ENCODE data around the gene WIPF1.

Gene WIPF1

DNA sequence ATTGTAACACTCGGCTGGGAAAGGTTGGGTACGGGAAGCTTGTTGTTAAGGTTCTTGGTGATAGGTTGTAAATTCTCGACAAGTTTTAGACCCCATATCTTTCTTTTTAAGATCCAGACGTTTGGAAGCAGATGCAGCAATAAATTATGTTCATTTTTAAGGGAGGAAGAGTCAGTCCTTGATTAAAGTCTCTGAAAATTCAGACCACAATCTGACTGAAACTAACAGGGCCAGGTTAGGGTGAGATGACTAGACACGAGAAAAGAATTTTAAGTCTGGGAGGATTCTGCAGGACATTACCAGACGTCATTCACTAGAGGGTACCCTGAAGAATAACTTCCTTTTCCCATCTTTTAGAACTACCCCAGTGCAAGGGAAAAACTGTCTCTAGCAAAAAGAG is 16.1 kb downstream of the WIPF1 start:
- Histone ChIP-seq H3K4me3 (ENCODE audit: low read length) (no peak overlapping the region), H3K27me3 (ENCODE audit: insufficient read depth, low read length, poor library complexity) (no peaks in the 10 kb centered on the region), H4K8ac (ENCODE audit: low read depth, low read length) (no peak overlapping the region), H4K5ac (ENCODE audit: low read length) (no peak overlapping the region), H2AK5ac (ENCODE audit: low read length) (no peak overlapping the region), H3K27ac (ENCODE audit: low read depth, low read length) (no peak overlapping the region), H3K79me2 (ENCODE audit: control insufficient read depth, insufficient read depth, low read length) (no peaks in the 10 kb centered on the region), H3K36me3 (ENCODE audit: control insufficient read depth, insufficient read depth, low read length) (no peaks in the 10 kb centered on the region), H2BK5ac (ENCODE audit: low read length) (no peak overlapping the region), H2BK120ac (ENCODE audit: low read depth, low read length) (no peak overlapping the region), H3K18ac (ENCODE audit: low read length) (no peak overlapping the region), H3K23ac (ENCODE audit: low read length) (no peak overlapping the region), H3K4me2 (ENCODE audit: low read length) (no peak overlapping the region), H3K9ac (ENCODE audit: low read length) (no peak overlapping the region), H3K56ac (ENCODE audit: low read length) (no peak overlapping the region), H2BK15ac (replicated peaks; ENCODE audit: low read depth) (no peak overlapping the region), H3K79me1 (ENCODE audit: low read length) (no peaks in the 10 kb centered on the region), H3K4me1 (ENCODE audit: control insufficient read depth, low read depth, low read length) (peaks cover 10% of the 10 kb centered on the region), H3K4ac (ENCODE audit: low read depth, low read length) (no peak overlapping the region)
- no peak for DNase-seq
- WGBS (ENCODE audit: extremely low coverage, insufficient coverage, low lambda C conversion rate): no CpG with 5 or more reads among the region's 6 CpGs

DNA sequence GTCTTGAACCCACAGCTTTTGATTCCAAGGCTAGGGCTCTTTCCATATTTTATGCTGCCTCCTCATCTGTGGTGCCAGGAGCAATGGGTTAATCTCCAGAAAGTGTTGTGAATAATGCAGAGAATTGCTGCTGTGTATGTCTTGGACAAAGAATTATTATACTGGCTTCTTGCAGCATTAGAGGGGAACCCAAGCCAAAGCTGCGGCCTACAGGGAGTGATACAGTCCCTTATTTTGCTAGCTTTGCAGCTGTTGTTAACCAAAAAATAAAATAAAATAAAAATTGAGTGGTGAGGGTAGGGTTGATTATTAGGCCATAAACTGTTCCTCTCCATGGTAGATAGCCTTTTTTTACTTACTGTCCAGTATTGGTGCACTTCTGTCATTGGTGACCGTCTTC is 16.7 kb downstream of the WIPF1 start:
- H3K27me3 ChIP-seq (ENCODE audit: insufficient read depth, low read length, poor library complexity): no peaks in the 10 kb centered on the region
- H2BK120ac ChIP-seq (ENCODE audit: low read depth, low read length): no peak overlapping the region
- H3K56ac ChIP-seq (ENCODE audit: low read length): no peak overlapping the region
- no peak overlapping the region for H3K18ac ChIP-seq (ENCODE audit: low read length)
- H3K23ac ChIP-seq (ENCODE audit: low read length): no peak overlapping the region
- no peak overlapping the region for H3K27ac ChIP-seq (ENCODE audit: low read depth, low read length)
- no peak overlapping the region for H2BK15ac ChIP-seq (replicated peaks; ENCODE audit: low read depth)
- H2AK5ac ChIP-seq (ENCODE audit: low read length): no peak overlapping the region
- H3K79me1 ChIP-seq (ENCODE audit: low read length): no peaks in the 10 kb centered on the region
- no peaks in the 10 kb centered on the region for H3K79me2 ChIP-seq (ENCODE audit: control insufficient read depth, insufficient read depth, low read length)
- WGBS (ENCODE audit: extremely low coverage, insufficient coverage, low lambda C conversion rate): no CpG with 5 or more reads among the region's 2 CpGs
- H2BK5ac ChIP-seq (ENCODE audit: low read length): no peak overlapping the region
- no peak overlapping the region for H4K8ac ChIP-seq (ENCODE audit: low read depth, low read length)
- no peak overlapping the region for H3K4ac ChIP-seq (ENCODE audit: low read depth, low read length)
- no peak overlapping the region for H3K4me2 ChIP-seq (ENCODE audit: low read length)
- no peak overlapping the region for H4K5ac ChIP-seq (ENCODE audit: low read length)
- no peak overlapping the region for H3K9ac ChIP-seq (ENCODE audit: low read length)
- H3K4me1 ChIP-seq (ENCODE audit: control insufficient read depth, low read depth, low read length): peaks cover 5% of the 10 kb centered on the region
- no peak overlapping the region for H3K4me3 ChIP-seq (ENCODE audit: low read length)
- no peaks in the 10 kb centered on the region for H3K36me3 ChIP-seq (ENCODE audit: control insufficient read depth, insufficient read depth, low read length)
- DNase-seq: no peak

DNA sequence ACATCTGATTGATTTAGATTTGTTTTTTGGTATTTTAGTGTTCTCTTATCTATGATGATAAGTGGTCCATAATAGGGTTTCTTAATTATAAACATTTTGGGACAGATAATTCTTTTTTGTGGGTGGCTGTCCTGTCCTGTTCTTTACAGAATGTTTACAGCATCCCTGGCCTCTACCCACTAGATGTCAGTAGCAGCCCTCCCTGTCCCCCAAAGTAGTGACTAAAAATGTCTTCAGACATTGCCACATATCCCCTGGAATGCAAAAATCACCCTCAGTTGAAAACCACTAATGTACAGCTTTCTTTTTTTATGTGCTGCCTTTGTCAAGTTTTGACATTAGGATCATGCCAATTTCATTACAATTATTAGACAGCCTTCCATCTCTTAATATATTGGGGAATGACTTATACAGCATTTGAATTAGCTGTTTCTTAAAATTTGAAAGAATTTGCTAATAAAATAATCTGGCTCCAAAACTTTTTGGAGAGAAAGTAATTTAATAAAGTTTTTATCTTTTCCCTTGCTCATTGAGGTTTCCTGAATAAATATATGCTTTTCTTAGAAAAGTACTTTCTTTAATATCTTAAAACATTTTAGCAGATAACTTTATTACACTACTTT is 19.5 kb downstream of the WIPF1 start:
- H2BK120ac ChIP-seq (ENCODE audit: low read depth, low read length): no peak overlapping the region
- no peaks in the 10 kb centered on the region for H3K79me2 ChIP-seq (ENCODE audit: control insufficient read depth, insufficient read depth, low read length)
- H2AK5ac ChIP-seq (ENCODE audit: low read length): no peak overlapping the region
- H3K56ac ChIP-seq (ENCODE audit: low read length): no peak overlapping the region
- H3K23ac ChIP-seq (ENCODE audit: low read length): no peak overlapping the region
- no peak overlapping the region for H4K5ac ChIP-seq (ENCODE audit: low read length)
- H2BK5ac ChIP-seq (ENCODE audit: low read length): no peak overlapping the region
- no peak overlapping the region for H3K27ac ChIP-seq (ENCODE audit: low read depth, low read length)
- H3K4me3 ChIP-seq (ENCODE audit: low read length): no peak overlapping the region
- H3K27me3 ChIP-seq (ENCODE audit: insufficient read depth, low read length, poor library complexity): no peaks in the 10 kb centered on the region
- no peak overlapping the region for H4K8ac ChIP-seq (ENCODE audit: low read depth, low read length)
- no peak overlapping the region for H3K4ac ChIP-seq (ENCODE audit: low read depth, low read length)
- no peak overlapping the region for H3K9ac ChIP-seq (ENCODE audit: low read length)
- no peaks in the 10 kb centered on the region for H3K36me3 ChIP-seq (ENCODE audit: control insufficient read depth, insufficient read depth, low read length)
- H3K4me1 ChIP-seq (ENCODE audit: control insufficient read depth, low read depth, low read length): no peaks in the 10 kb centered on the region
- no peak overlapping the region for H3K4me2 ChIP-seq (ENCODE audit: low read length)
- DNase-seq: peak; percentile 58
- H3K79me1 ChIP-seq (ENCODE audit: low read length): no peaks in the 10 kb centered on the region
- no peak overlapping the region for H3K18ac ChIP-seq (ENCODE audit: low read length)
- H2BK15ac ChIP-seq (replicated peaks; ENCODE audit: low read depth): no peak overlapping the region

DNA sequence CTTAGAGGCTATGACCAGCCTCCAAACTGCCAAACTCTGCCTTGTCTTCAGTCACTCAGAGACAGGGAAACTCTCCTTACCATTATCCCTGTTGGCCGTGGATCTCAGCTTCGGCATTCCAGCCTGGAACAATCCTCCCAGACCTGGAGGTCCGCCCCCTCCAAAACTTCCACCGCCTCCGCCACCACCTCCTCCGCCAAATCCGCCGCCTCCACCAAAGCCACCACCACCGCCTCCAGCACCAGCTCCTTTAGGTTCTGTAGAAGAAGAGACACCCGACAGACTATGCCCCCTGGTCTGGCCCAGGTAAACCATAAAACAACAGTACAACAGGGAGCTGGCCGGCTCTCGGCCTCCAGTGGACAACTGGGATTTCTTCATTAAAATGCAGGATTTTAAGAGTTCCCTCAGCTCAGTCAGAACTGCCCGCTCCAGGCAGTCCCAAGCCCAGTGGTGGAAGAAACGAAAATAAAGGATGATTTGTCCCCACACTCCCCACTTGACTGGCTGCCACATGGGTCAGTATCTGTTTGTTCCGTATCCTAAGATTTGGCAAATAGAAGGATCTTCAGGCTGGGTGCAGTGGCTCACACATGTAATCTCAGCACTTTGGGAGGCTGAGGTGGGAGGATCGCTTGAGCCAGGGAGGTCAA is 22.4 kb downstream of the WIPF1 start:
- no peaks in the 10 kb centered on the region for H3K27me3 ChIP-seq (ENCODE audit: insufficient read depth, low read length, poor library complexity)
- no peak overlapping the region for H4K5ac ChIP-seq (ENCODE audit: low read length)
- H3K4me2 ChIP-seq (ENCODE audit: low read length): no peak overlapping the region
- H3K4me3 ChIP-seq (ENCODE audit: low read length): no peak overlapping the region
- H3K4ac ChIP-seq (ENCODE audit: low read depth, low read length): no peak overlapping the region
- H3K4me1 ChIP-seq (ENCODE audit: control insufficient read depth, low read depth, low read length): no peaks in the 10 kb centered on the region
- peaks cover 3% of the 10 kb centered on the region for H3K36me3 ChIP-seq (ENCODE audit: control insufficient read depth, insufficient read depth, low read length)
- no peak overlapping the region for H3K27ac ChIP-seq (ENCODE audit: low read depth, low read length)
- H3K79me2 ChIP-seq (ENCODE audit: control insufficient read depth, insufficient read depth, low read length): no peaks in the 10 kb centered on the region
- H3K56ac ChIP-seq (ENCODE audit: low read length): no peak overlapping the region
- H2AK5ac ChIP-seq (ENCODE audit: low read length): no peak overlapping the region
- no peak overlapping the region for H4K8ac ChIP-seq (ENCODE audit: low read depth, low read length)
- H3K9ac ChIP-seq (ENCODE audit: low read length): no peak overlapping the region
- H2BK120ac ChIP-seq (ENCODE audit: low read depth, low read length): no peak overlapping the region
- H3K79me1 ChIP-seq (ENCODE audit: low read length): no peaks in the 10 kb centered on the region
- H3K23ac ChIP-seq (ENCODE audit: low read length): no peak overlapping the region
- no peak for DNase-seq
- no peak overlapping the region for H3K18ac ChIP-seq (ENCODE audit: low read length)
- H2BK15ac ChIP-seq (replicated peaks; ENCODE audit: low read depth): no peak overlapping the region
- WGBS (ENCODE audit: extremely low coverage, insufficient coverage, low lambda C conversion rate): no CpG with 5 or more reads among the region's 16 CpGs
- no peak overlapping the region for H2BK5ac ChIP-seq (ENCODE audit: low read length)

DNA sequence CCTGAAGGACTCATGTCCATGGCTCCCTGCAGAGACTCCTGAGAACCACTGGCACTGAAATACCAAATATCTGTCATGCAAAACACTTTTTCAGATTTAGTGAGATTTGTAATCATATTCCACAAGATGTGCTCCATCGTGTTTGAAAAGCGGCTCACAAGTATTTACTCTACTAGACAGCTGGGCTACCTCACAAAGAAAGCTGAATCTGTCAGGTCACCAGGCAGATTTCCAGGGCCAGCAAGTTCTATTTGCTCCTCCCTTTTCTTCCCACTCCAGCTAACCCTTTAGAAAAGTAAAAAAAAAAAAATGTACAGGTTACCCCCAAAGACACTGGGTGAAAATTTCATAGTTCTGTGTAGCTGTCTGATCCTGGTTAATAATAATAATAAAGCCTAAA is 22.9 kb downstream of the WIPF1 start:
- Histone ChIP-seq H3K36me3 (ENCODE audit: control insufficient read depth, insufficient read depth, low read length) (peaks cover 3% of the 10 kb centered on the region), H2AK5ac (ENCODE audit: low read length) (no peak overlapping the region), H3K56ac (ENCODE audit: low read length) (no peak overlapping the region), H3K4ac (ENCODE audit: low read depth, low read length) (no peak overlapping the region), H2BK120ac (ENCODE audit: low read depth, low read length) (no peak overlapping the region), H3K27ac (ENCODE audit: low read depth, low read length) (no peak overlapping the region), H3K18ac (ENCODE audit: low read length) (no peak overlapping the region), H3K23ac (ENCODE audit: low read length) (no peak overlapping the region), H4K8ac (ENCODE audit: low read depth, low read length) (no peak overlapping the region), H3K4me1 (ENCODE audit: control insufficient read depth, low read depth, low read length) (no peaks in the 10 kb centered on the region), H2BK15ac (replicated peaks; ENCODE audit: low read depth) (no peak overlapping the region), H2BK5ac (ENCODE audit: low read length) (no peak overlapping the region), H3K9ac (ENCODE audit: low read length) (no peak overlapping the region), H3K27me3 (ENCODE audit: insufficient read depth, low read length, poor library complexity) (no peaks in the 10 kb centered on the region), H4K5ac (ENCODE audit: low read length) (no peak overlapping the region), H3K79me2 (ENCODE audit: control insufficient read depth, insufficient read depth, low read length) (no peaks in the 10 kb centered on the region), H3K4me3 (ENCODE audit: low read length) (no peak overlapping the region), H3K4me2 (ENCODE audit: low read length) (no peak overlapping the region), H3K79me1 (ENCODE audit: low read length) (no peaks in the 10 kb centered on the region)
- WGBS (ENCODE audit: extremely low coverage, insufficient coverage, low lambda C conversion rate): no CpG with 5 or more reads among the region's 2 CpGs
- DNase-seq: no peak

DNA sequence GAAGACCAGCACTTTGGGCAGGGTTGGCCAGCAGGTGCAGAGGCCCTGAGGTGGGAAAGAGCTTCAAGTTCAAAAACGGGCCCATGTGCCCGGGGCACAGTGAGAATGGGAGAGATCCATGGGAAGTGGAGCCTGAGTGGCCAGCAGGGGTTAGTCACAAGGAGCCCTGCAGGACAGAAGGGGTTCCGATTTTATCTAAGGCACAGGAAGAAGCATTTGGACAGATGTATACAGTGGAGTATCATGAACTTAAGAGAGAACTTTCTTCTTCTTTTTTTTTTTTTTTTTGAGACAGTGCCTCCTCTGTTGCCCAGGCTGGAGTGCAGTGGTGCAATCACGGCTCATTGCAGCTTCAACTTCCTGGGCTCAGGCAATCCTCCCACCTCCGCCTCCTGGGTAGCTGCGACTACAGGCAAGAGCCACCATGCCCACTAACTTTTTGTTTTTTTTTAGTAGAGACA is 24.0 kb downstream of the WIPF1 start:
- no CpG with 5 or more reads among the region's 6 CpGs for WGBS (ENCODE audit: extremely low coverage, insufficient coverage, low lambda C conversion rate)
- H3K4ac ChIP-seq (ENCODE audit: low read depth, low read length): no peak overlapping the region
- H2BK15ac ChIP-seq (replicated peaks; ENCODE audit: low read depth): no peak overlapping the region
- H3K27ac ChIP-seq (ENCODE audit: low read depth, low read length): no peak overlapping the region
- no peaks in the 10 kb centered on the region for H3K4me1 ChIP-seq (ENCODE audit: control insufficient read depth, low read depth, low read length)
- H2BK120ac ChIP-seq (ENCODE audit: low read depth, low read length): no peak overlapping the region
- H3K18ac ChIP-seq (ENCODE audit: low read length): no peak overlapping the region
- H3K4me3 ChIP-seq (ENCODE audit: low read length): no peak overlapping the region
- H4K5ac ChIP-seq (ENCODE audit: low read length): no peak overlapping the region
- H2AK5ac ChIP-seq (ENCODE audit: low read length): no peak overlapping the region
- no peak overlapping the region for H3K4me2 ChIP-seq (ENCODE audit: low read length)
- no peak overlapping the region for H3K56ac ChIP-seq (ENCODE audit: low read length)
- DNase-seq: no peak
- H3K36me3 ChIP-seq (ENCODE audit: control insufficient read depth, insufficient read depth, low read length): peaks cover 3% of the 10 kb centered on the region
- no peaks in the 10 kb centered on the region for H3K79me2 ChIP-seq (ENCODE audit: control insufficient read depth, insufficient read depth, low read length)
- no peak overlapping the region for H4K8ac ChIP-seq (ENCODE audit: low read depth, low read length)
- H3K9ac ChIP-seq (ENCODE audit: low read length): no peak overlapping the region
- no peak overlapping the region for H3K23ac ChIP-seq (ENCODE audit: low read length)
- H2BK5ac ChIP-seq (ENCODE audit: low read length): no peak overlapping the region
- H3K27me3 ChIP-seq (ENCODE audit: insufficient read depth, low read length, poor library complexity): no peaks in the 10 kb centered on the region
- no peaks in the 10 kb centered on the region for H3K79me1 ChIP-seq (ENCODE audit: low read length)

Data from mesendoderm (in vitro differentiated cells).